PC-3 (cell line): ENCODE data around the gene TP63. TPM values are rescaled to one million over a fixed set of nuclear protein-coding genes. Genes with fewer than 3 reads are reported as not detected.

Source experiments
- ATAC-seq: fragments of 200-7000 bp; cut with Tn5 transposase; 2 replicates; pipeline ENCODE4 v1.9.1; 2020; ENCODE audit warnings: mild to moderate bottlenecking, moderate library complexity
- BruUV-seq: library from RNA; stranded (reverse); fragments of 400-500 nt; replicated peaks from 2 replicates; lab custom pipeline; 2021; lab: Mats Ljungman, UMichigan
- CTCF ChIA-PET: fragments of 300-600 bp; sonication (Branson Sonifier 250); formaldehyde crosslinking; loops from one replicate; lab custom pipeline; 2022; ENCODE audit warnings: antibody characterized with exemption; lab: Charles Lee
- POLR2A ChIA-PET: fragments of 300-600 bp; sonication (Branson Sonifier 250); formaldehyde crosslinking; loops from one replicate; lab custom pipeline; 2022; ENCODE audit warnings: antibody characterized with exemption; ENCODE audit not compliant: unreplicated experiment; lab: Charles Lee
- DNase-seq: peaks from one replicate; pipeline ENCODE4 v3.0.0-alpha.2; 2015
- H2AFZ ChIP-seq: fragments of 300-600 bp; sonication (generic); 2 replicates; pipeline ENCODE4 v1.6.0; 2016; ENCODE audit warnings: antibody characterized with exemption, low read length
- H3F3A ChIP-seq: fragments of 300-600 bp; sonication (generic); one replicate; pipeline ENCODE4 v1.6.0; 2017; ENCODE audit warnings: antibody characterized with exemption, low read length, control low read depth, mild to moderate bottlenecking; ENCODE audit not compliant: unreplicated experiment
- H3K27ac ChIP-seq: fragments of 300-600 bp; sonication (generic); 2 replicates; pipeline ENCODE4 v1.5.1; 2016; ENCODE audit warnings: mild to moderate bottlenecking, low read length
- H3K27me3 ChIP-seq: fragments of 300-600 bp; sonication (generic); 2 replicates; pipeline ENCODE4 v1.6.1; 2016; ENCODE audit warnings: low read length, mixed read lengths
- H3K36me3 ChIP-seq: fragments of 300-600 bp; sonication (generic); 2 replicates; pipeline ENCODE4 v1.6.1; 2016; ENCODE audit warnings: low read depth, mixed run types, low read length, mixed read lengths
- H3K4me1 ChIP-seq: fragments of 300-600 bp; sonication (generic); 2 replicates; pipeline ENCODE4 v1.5.1; 2016; ENCODE audit warnings: low read length; ENCODE audit not compliant: insufficient read depth
- H3K4me2 ChIP-seq: fragments of 300-600 bp; sonication (generic); 2 replicates; pipeline ENCODE4 v1.6.0; 2016; ENCODE audit warnings: low read length
- H3K4me3 ChIP-seq: fragments of 300-600 bp; sonication (generic); 2 replicates; pipeline ENCODE4 v1.5.1; 2016; ENCODE audit warnings: mild to moderate bottlenecking, low read length, mixed read lengths
- H3K79me2 ChIP-seq: fragments of 300-600 bp; sonication (generic); 2 replicates; pipeline ENCODE4 v1.6.1; 2017; ENCODE audit warnings: low read length, mixed read lengths
- H3K9ac ChIP-seq: fragments of 300-600 bp; sonication (generic); 2 replicates; pipeline ENCODE4 v1.6.0; 2016; ENCODE audit warnings: mild to moderate bottlenecking, low read length
- H3K9me2 ChIP-seq: fragments of 300-600 bp; sonication (generic); replicated peaks from 2 replicates; pipeline ENCODE4 v1.6.1; 2016; ENCODE audit warnings: mixed run types, low read length, mixed read lengths
- H3K9me3 ChIP-seq: fragments of 300-600 bp; sonication (generic); 2 replicates; pipeline ENCODE4 v1.6.1; 2016; ENCODE audit warnings: low read length, mixed read lengths
- H4K20me1 ChIP-seq: fragments of 300-600 bp; sonication (generic); 2 replicates; pipeline ENCODE4 v1.6.1; 2016; ENCODE audit warnings: low read length, mixed read lengths
- CTCF ChIP-seq: fragments of 300-600 bp; sonication (generic); conservative IDR thresholded peaks from 2 replicates; pipeline ENCODE4 v1.5.1; 2017; ENCODE audit warnings: antibody characterized with exemption, low read depth, mild to moderate bottlenecking, low read length
- EZH2 ChIP-seq: fragments of 300-600 bp; sonication (generic); IDR thresholded peaks from one replicate; pipeline ENCODE4 v1.6.1; 2017; ENCODE audit warnings: antibody characterized with exemption, mild to moderate bottlenecking, low read length; ENCODE audit not compliant: unreplicated experiment
- EZH2phosphoT487 ChIP-seq: fragments of 300-600 bp; sonication (generic); IDR thresholded peaks from 2 replicates; pipeline ENCODE4 v1.6.1; 2018; ENCODE audit warnings: mild to moderate bottlenecking, antibody characterized with exemption, low read length, borderline replicate concordance
- intact Hi-C: fragments of 100-400 bp; cut with micrococcal nuclease; formaldehyde crosslinking; loops from 2 replicates; pipeline ENCODE4 v1.9.0; 2023
- total RNA-seq: library from RNA; depleted of rRNA; stranded (reverse); fragments of >200 nt; gene quantifications from 2 replicates; pipeline ENCODE4 v1.2.3, GENCODE V29; 2014

TP63 gene
- total RNA-seq, 1 experiment from 2014 or later, result 0.29 TPM

- POLR2A ChIA-PET, result no interaction called here
- no TSS peak for BruUV-seq
- no peaks in the 10 kb centered on the region for H3K9me2 ChIP-seq
- no peak overlapping the region for H3K4me2 ChIP-seq
- H3K79me2 ChIP-seq, result no peaks in the 10 kb centered on the region
- no peaks in the 10 kb centered on the region for H3K27me3 ChIP-seq
- TF ChIP-seq EZH2phosphoT487 (no peak), EZH2 (no peak), CTCF (no peak)
- H3F3A ChIP-seq, result no peaks in the 10 kb centered on the region
- H3K4me1 ChIP-seq, result no peaks in the 10 kb centered on the region
- intact Hi-C loops, result no loop called here
- ATAC-seq (no peak), DNase-seq (no peak)
- no peaks in the 10 kb centered on the region for H3K9me3 ChIP-seq
- CTCF ChIA-PET, result no interaction called here
- no peak overlapping the region for H3K4me3 ChIP-seq
- no peak overlapping the region for H3K27ac ChIP-seq
- no peaks in the 10 kb centered on the region for H3K36me3 ChIP-seq
- H3K9ac ChIP-seq, result no peak overlapping the region
- no peak overlapping the region for H2AFZ ChIP-seq
- H4K20me1 ChIP-seq, result no peaks in the 10 kb centered on the region
These were observed 175.2 kb downstream of the TP63 start for GRCh38 chr3:189806171-189806951.

GRCh38 chr3:189808246-189809007, 177.2 kb downstream of the TP63 start:
- no peaks in the 10 kb centered on the region for H3K9me2 ChIP-seq
- ChIA-PET CTCF (no interaction called here), POLR2A (no interaction called here)
- H3K4me2 ChIP-seq, result no peak overlapping the region
- TF ChIP-seq CTCF, result no peak
- no peak for TF ChIP-seq EZH2phosphoT487
- TF ChIP-seq EZH2, result no peak
- intact Hi-C loops, result no loop called here
- no peak for DNase-seq
- BruUV-seq, result no TSS peak
- H3K27me3 ChIP-seq, result no peaks in the 10 kb centered on the region
- H3K9ac ChIP-seq, result no peak overlapping the region
- H4K20me1 ChIP-seq, result no peaks in the 10 kb centered on the region
- no peak overlapping the region for H3K27ac ChIP-seq
- no peak overlapping the region for H2AFZ ChIP-seq
- H3K4me1 ChIP-seq, result no peaks in the 10 kb centered on the region
- H3K79me2 ChIP-seq, result no peaks in the 10 kb centered on the region
- no peaks in the 10 kb centered on the region for H3K9me3 ChIP-seq
- no peaks in the 10 kb centered on the region for H3K36me3 ChIP-seq
- no peak for ATAC-seq
- H3K4me3 ChIP-seq, result no peak overlapping the region
- H3F3A ChIP-seq, result no peaks in the 10 kb centered on the region
